B cell (primary cell): ENCODE measurements around the gene COL4A1. TPM values are rescaled to one million over a fixed set of nuclear protein-coding genes. Genes with fewer than 3 reads are reported as not detected.

Source experiments
- ATAC-seq: fragments of 200-7000 bp; cut with Tn5 transposase; one replicate; pipeline ENCODE4 v1.10.0; 2021; ENCODE audit warnings: low read depth, mild to moderate bottlenecking, moderate number of reproducible peaks, moderate library complexity
- CTCF ChIA-PET: fragments of 350-600 bp; sonication (Branson Sonifier 250); formaldehyde crosslinking; loops from one replicate; lab custom pipeline; 2021; ENCODE audit warnings: antibody characterized with exemption, inconsistent platforms; lab: Charles Lee
- POLR2A ChIA-PET: fragments of 350-600 bp; sonication (Branson Sonifier 250); formaldehyde crosslinking; loops from one replicate; lab custom pipeline; 2021; ENCODE audit warnings: antibody characterized with exemption; lab: Charles Lee
- DNase-seq: peaks from one replicate; pipeline ENCODE4 v3.0.0; 2013
- H2AFZ ChIP-seq: 2 replicates; pipeline ENCODE4 v1.6.1; 2012; ENCODE audit warnings: mild to moderate bottlenecking, low read depth, low read length; ENCODE audit not compliant: insufficient read depth, poor library complexity, severe bottlenecking
- H3K27ac ChIP-seq, 2 donors: 1 replicate in 1 of 2; 2 replicates in 1 of 2; pipeline ENCODE4 v1.5.1; 2012 to 2013; ENCODE audit warnings: low read length in 2 of 2, mild to moderate bottlenecking in 2 of 2, moderate library complexity in 1 of 2
- H3K27me3 ChIP-seq, 4 experiments: fragments of 200-600 bp in 1 of 4; sonication (generic) in 1 of 4; replicated peaks in 1 of 4; 1 replicate in 2 of 4; 2 replicates in 2 of 4; pipeline versions ENCODE4 v1.6.1 to v1.7.0; 2013 to 2016; ENCODE audit warnings: low read length in 3 of 4, mild to moderate bottlenecking in 2 of 4, mixed read lengths in 1 of 4, moderate library complexity in 1 of 4; ENCODE audit not compliant: insufficient read depth in 4 of 4, control insufficient read depth in 3 of 4; ENCODE audit errors: control extremely low read depth in 1 of 4
- H3K36me3 ChIP-seq, 2 experiments: replicated peaks in 1 of 2; 1 replicate in 1 of 2; 2 replicates in 1 of 2; pipeline versions ENCODE4 v1.6.1 to v1.7.1; 2013; ENCODE audit warnings: low read length in 1 of 2; ENCODE audit not compliant: insufficient read depth in 2 of 2, control insufficient read depth in 1 of 2; ENCODE audit errors: control extremely low read depth in 1 of 2, extremely low read depth in 1 of 2
- H3K4me1 ChIP-seq, 2 donors: fragments of 200-600 bp in 1 of 2; sonication (generic) in 1 of 2; 1 replicate in 1 of 2; 2 replicates in 1 of 2; pipeline versions ENCODE4 v1.5.1 to v1.6.1; 2013 to 2017; ENCODE audit warnings: low read length in 2 of 2; ENCODE audit not compliant: control insufficient read depth in 2 of 2, insufficient read depth in 2 of 2
- H3K4me2 ChIP-seq: replicated peaks from 2 replicates; pipeline ENCODE3; 2012; ENCODE audit warnings: mild to moderate bottlenecking, low read depth, low read length; ENCODE audit not compliant: poor library complexity, severe bottlenecking
- H3K4me3 ChIP-seq, 5 experiments: fragments of 200-600 bp in 1 of 5; sonication (generic) in 1 of 5; 1 replicate in 3 of 5; 2 replicates in 2 of 5; pipeline versions ENCODE4 v1.5.1 to v1.7.0; 2011 to 2016; ENCODE audit warnings: low read length in 4 of 5, mild to moderate bottlenecking in 4 of 5, low read depth in 2 of 5, control low read depth in 1 of 5, moderate library complexity in 1 of 5; ENCODE audit not compliant: insufficient read depth in 1 of 5; ENCODE audit errors: control extremely low read depth in 1 of 5, extremely low read depth in 1 of 5
- H3K79me2 ChIP-seq: fragments of 200-600 bp; sonication (generic); one replicate; pipeline ENCODE4 v1.6.0; 2016; ENCODE audit warnings: low read length; ENCODE audit not compliant: control insufficient read depth, insufficient read depth
- H3K9ac ChIP-seq: fragments of 200-600 bp; sonication (generic); 2 replicates; pipeline ENCODE4 v1.6.1; 2017; ENCODE audit warnings: mild to moderate bottlenecking, low read length, moderate library complexity
- H3K9me3 ChIP-seq, 3 donors: one replicate each; pipeline versions ENCODE4 v1.6.1 to v1.7.1; 2013; ENCODE audit warnings: low read length in 2 of 3; ENCODE audit not compliant: control insufficient read depth in 2 of 3, insufficient read depth in 1 of 3; ENCODE audit errors: control extremely low read depth in 1 of 3
- H4K20me1 ChIP-seq: 2 replicates; pipeline ENCODE4 v1.6.0; 2012; ENCODE audit warnings: mild to moderate bottlenecking, low read length; ENCODE audit not compliant: insufficient read depth, control insufficient read depth, poor library complexity, severe bottlenecking
- H3K27ac Mint-ChIP-seq: one replicate; pipeline ENCODE4 v1.8.0; 2021; ENCODE audit warnings: mixed read lengths
- H3K27me3 Mint-ChIP-seq: one replicate; pipeline ENCODE4 v1.8.0; 2021; ENCODE audit warnings: mixed read lengths
- H3K4me1 Mint-ChIP-seq: one replicate; pipeline ENCODE4 v1.8.0; 2021; ENCODE audit warnings: mixed read lengths
- H3K4me3 Mint-ChIP-seq: one replicate; pipeline ENCODE4 v1.8.0; 2021; ENCODE audit warnings: mixed read lengths
- H3K9me3 Mint-ChIP-seq: one replicate; pipeline ENCODE4 v1.8.0; 2022; ENCODE audit warnings: mixed read lengths; ENCODE audit not compliant: insufficient read depth
- CTCF ChIP-seq: fragments of 200-600 bp; IDR thresholded peaks from one replicate; pipeline ENCODE4 v1.8.0; 2022; ENCODE audit warnings: antibody characterized with exemption, mild to moderate bottlenecking
- EZH2 ChIP-seq: IDR thresholded peaks from 2 replicates; pipeline ENCODE4 v1.6.1; 2012; ENCODE audit warnings: borderline replicate concordance, low read depth, mild to moderate bottlenecking, moderate library complexity, low read length; ENCODE audit not compliant: insufficient read depth, poor library complexity, severe bottlenecking
- WGBS: methylation state at CpG from one replicate; pipeline ENCODE4 v1.1.5; 2013; ENCODE audit warnings: missing lambda C conversion rate; ENCODE audit not compliant: insufficient coverage; 5-methylcytosine and 5-hydroxymethylcytosine counted together
- intact Hi-C: fragments of 100-400 bp; cut with micrococcal nuclease; formaldehyde crosslinking; loops from one replicate; pipeline ENCODE4 v1.10.0; 2022
- polyA plus RNA-seq: library from polyadenylated mRNA; depleted of rRNA; stranded (reverse); fragments of >200 nt; gene quantifications from 2 replicates; pipeline ENCODE4 v1.2.3, GENCODE V29; 2012
- total RNA-seq, 2 donors: library from RNA; stranded (reverse); fragments of 120-200 nt in 1 of 2; gene quantifications; 1 replicate in 1 of 2; 2 replicates in 1 of 2; pipeline versions ENCODE4 v1.2.3 to v1.2.4, GENCODE V29; 2013 to 2022

The COL4A1 gene
- total and polyA plus RNA-seq, 2 donors (not counting 1 experiment from before 2014, with no cell fraction given) = not detected

GRCh38 chr13:110123041-110123809 lies 183.7 kb downstream of the COL4A1 start:
- Mint-ChIP-seq H3K4me3 (no peak overlapping the region), H3K9me3 (no peaks in the 10 kb centered on the region)

More at GRCh38 chr13:110123041-110123809, 183.7 kb downstream of the COL4A1 start:
- Histone ChIP-seq H3K27me3 (peaks cover 0 to 9% (median 2%) of the 10 kb centered on the region in 4 experiments), H3K9ac (no peak overlapping the region), H3K4me1 (no peaks in the 10 kb centered on the region), H4K20me1 (no peaks in the 10 kb centered on the region), H3K9me3 (no peaks in the 10 kb centered on the region), H2AFZ (no peak overlapping the region), H3K4me3 (no peak overlapping the region), H3K36me3 (no peaks in the 10 kb centered on the region), H3K79me2 (no peaks in the 10 kb centered on the region), H3K4me2 (no peak overlapping the region), H3K27ac (no peak overlapping the region)
- H3K27me3 Mint-ChIP-seq = peaks cover 15% of the 10 kb centered on the region
- ATAC-seq (no peak), DNase-seq (no peak)
- no peaks in the 10 kb centered on the region for H3K4me1 Mint-ChIP-seq
- no peak overlapping the region for H3K27ac Mint-ChIP-seq
- ChIA-PET POLR2A (no interaction called here), CTCF (interaction anchor here (1.0 kb wide), 1 partner anchor 9 kb away, joined by 3 read pairs; no protein-coding TSS in a partner anchor)
- WGBS = 90% methylated on average over 18 of the region's 19 CpGs
- intact Hi-C loops = no loop called here
- TF ChIP-seq EZH2 (no peak), CTCF (no peak)
